Natural killer cell (primary cell): ENCODE measurements around the gene PDCD10. TPM values are rescaled to one million over a fixed set of nuclear protein-coding genes. Genes with fewer than 3 reads are reported as not detected.

Experiments used
- ATAC-seq, 3 donors: fragments of 150-1000 bp in 2 of 3; fragments of 200-7000 bp in 1 of 3; cut with Tn5 transposase; 1 replicate in 1 of 3; 2 replicates in 2 of 3; pipeline ENCODE4 v1.10.0; 2021; ENCODE audit warnings: mild to moderate bottlenecking in 2 of 3, moderate library complexity in 2 of 3
- DNase-seq, 2 donors: peaks; one replicate each; pipeline versions ENCODE4 v3.0.0 to v3.0.0-alpha.2; 2013 to 2021; ENCODE audit warnings: mixed read lengths in 1 of 2
- H3K27ac ChIP-seq: one replicate; pipeline ENCODE4 v1.5.1; 2013; ENCODE audit warnings: mild to moderate bottlenecking, low read length
- H3K27me3 ChIP-seq: one replicate; pipeline ENCODE4 v1.6.1; 2013; ENCODE audit warnings: low read length; ENCODE audit not compliant: control insufficient read depth, insufficient read depth
- H3K36me3 ChIP-seq: one replicate; pipeline ENCODE4 v1.6.1; 2013; ENCODE audit warnings: low read length; ENCODE audit not compliant: control insufficient read depth, insufficient read depth
- H3K4me1 ChIP-seq: one replicate; pipeline ENCODE4 v1.6.1; 2013; ENCODE audit warnings: low read length; ENCODE audit not compliant: control insufficient read depth, insufficient read depth
- H3K4me3 ChIP-seq: one replicate; pipeline ENCODE4 v1.5.1; 2013; ENCODE audit warnings: low read length
- H3K9me3 ChIP-seq: one replicate; pipeline ENCODE4 v1.6.1; 2013; ENCODE audit warnings: low read length; ENCODE audit not compliant: control insufficient read depth, insufficient read depth
- H3K27ac Mint-ChIP-seq, 2 donors: one replicate each; pipeline ENCODE4 v1.8.0; 2022; ENCODE audit warnings: mild to moderate bottlenecking in 2 of 2, mixed read lengths in 2 of 2, moderate library complexity in 1 of 2
- H3K27me3 Mint-ChIP-seq, 2 donors: one replicate each; pipeline ENCODE4 v1.8.0; 2022; ENCODE audit warnings: low read depth in 2 of 2, mixed read lengths in 2 of 2
- H3K36me3 Mint-ChIP-seq: one replicate; pipeline ENCODE4 v1.8.0; 2022; ENCODE audit warnings: mixed read lengths
- H3K4me1 Mint-ChIP-seq, 2 donors: one replicate each; pipeline ENCODE4 v1.8.0; 2022; ENCODE audit warnings: mixed read lengths in 2 of 2
- H3K4me3 Mint-ChIP-seq: one replicate; pipeline ENCODE4 v1.8.0; 2022; ENCODE audit warnings: mild to moderate bottlenecking, moderate library complexity, mixed read lengths
- H3K9me3 Mint-ChIP-seq, 2 donors: one replicate each; pipeline ENCODE4 v1.8.0; 2022; ENCODE audit warnings: mixed read lengths in 2 of 2
- WGBS: methylation state at CpG from one replicate; pipeline ENCODE4 v1.1.7; 2013; ENCODE audit warnings: missing lambda C conversion rate; ENCODE audit not compliant: insufficient coverage; 5-methylcytosine and 5-hydroxymethylcytosine counted together
- intact Hi-C: fragments of 100-400 bp; cut with micrococcal nuclease; formaldehyde crosslinking; loops from one replicate; pipeline ENCODE4 v1.14.2; 2022
- total RNA-seq, 4 donors: library from RNA; stranded (reverse); fragments of 120-200 nt in 1 of 4; gene quantifications; one replicate each; pipeline versions ENCODE4 v1.2.3 to v1.2.4, GENCODE V29; 2013 to 2022
- TF ChIP-seq, protein P1 (sequence below): fragments of 200-600 bp; IDR thresholded peaks from one replicate; pipeline ENCODE4 v1.8.0; 2022; ENCODE audit warnings: antibody characterized with exemption

The PDCD10 gene
- total RNA-seq, 3 donors from 2014 or later (not counting 1 experiment from before 2014, with no cell fraction given): 50.6 to 58.3 (median 50.8) TPM

DNA sequence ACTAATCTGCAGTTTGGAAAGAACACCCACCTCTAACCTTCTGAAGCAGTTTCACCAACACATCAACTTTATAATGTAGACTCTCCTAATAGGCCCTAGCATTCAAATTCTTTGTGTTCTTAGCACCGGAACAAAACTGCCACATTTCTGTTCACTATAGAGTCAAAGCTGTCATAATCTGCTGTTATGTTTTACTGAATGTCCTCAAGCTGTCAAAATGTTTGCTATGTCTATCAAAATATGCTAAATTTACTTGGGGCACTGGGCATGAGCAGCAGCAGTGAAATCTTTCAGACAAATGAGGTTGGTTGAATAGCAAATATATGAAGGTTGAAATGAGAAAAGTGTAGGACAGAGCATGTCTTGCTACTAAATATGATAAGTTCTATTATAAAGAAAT lies 82.9 kb downstream of the PDCD10 start:
- 81% methylated on average over 1 of the region's 1 CpG for WGBS
- H3K4me3 Mint-ChIP-seq: no peak overlapping the region
- H3K4me1 Mint-ChIP-seq: peaks cover 36 to 38% of the 10 kb centered on the region in 2 donors
- intact Hi-C loops: no loop called here
- TF ChIP-seq, protein P1, sequence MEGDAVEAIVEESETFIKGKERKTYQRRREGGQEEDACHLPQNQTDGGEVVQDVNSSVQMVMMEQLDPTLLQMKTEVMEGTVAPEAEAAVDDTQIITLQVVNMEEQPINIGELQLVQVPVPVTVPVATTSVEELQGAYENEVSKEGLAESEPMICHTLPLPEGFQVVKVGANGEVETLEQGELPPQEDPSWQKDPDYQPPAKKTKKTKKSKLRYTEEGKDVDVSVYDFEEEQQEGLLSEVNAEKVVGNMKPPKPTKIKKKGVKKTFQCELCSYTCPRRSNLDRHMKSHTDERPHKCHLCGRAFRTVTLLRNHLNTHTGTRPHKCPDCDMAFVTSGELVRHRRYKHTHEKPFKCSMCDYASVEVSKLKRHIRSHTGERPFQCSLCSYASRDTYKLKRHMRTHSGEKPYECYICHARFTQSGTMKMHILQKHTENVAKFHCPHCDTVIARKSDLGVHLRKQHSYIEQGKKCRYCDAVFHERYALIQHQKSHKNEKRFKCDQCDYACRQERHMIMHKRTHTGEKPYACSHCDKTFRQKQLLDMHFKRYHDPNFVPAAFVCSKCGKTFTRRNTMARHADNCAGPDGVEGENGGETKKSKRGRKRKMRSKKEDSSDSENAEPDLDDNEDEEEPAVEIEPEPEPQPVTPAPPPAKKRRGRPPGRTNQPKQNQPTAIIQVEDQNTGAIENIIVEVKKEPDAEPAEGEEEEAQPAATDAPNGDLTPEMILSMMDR: no peak
- DNase-seq (no peak), ATAC-seq (no peak)
- H3K9me3 Mint-ChIP-seq: peaks cover 0 to 2% of the 10 kb centered on the region in 2 donors
- Histone ChIP-seq H3K9me3 (no peaks in the 10 kb centered on the region), H3K4me3 (no peak overlapping the region), H3K27ac (no peak overlapping the region), H3K27me3 (no peaks in the 10 kb centered on the region), H3K36me3 (no peaks in the 10 kb centered on the region), H3K4me1 (peaks cover 3% of the 10 kb centered on the region)
- no peaks in the 10 kb centered on the region for H3K27me3 Mint-ChIP-seq
- no peaks in the 10 kb centered on the region for H3K36me3 Mint-ChIP-seq
- no peak overlapping the region for H3K27ac Mint-ChIP-seq

DNA sequence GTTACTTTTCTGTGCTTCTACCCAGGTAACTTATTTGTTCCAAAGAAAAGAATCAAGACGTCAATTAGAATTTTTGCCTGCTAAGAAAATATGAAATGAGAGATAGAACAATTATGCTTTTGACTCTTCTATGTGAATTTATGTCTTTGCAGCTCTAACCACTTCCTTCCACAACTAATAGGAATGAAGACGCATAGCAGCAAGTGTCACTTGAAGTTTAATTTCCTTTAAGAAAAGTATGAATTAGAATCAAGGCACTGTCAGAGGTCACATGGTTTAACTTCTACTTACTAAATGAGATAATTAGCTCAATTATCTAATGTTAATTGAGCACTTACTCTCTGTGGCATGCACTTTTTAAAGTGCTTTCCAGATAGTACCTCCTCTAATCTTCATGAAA lies 84.2 kb downstream of the PDCD10 start:
- Histone ChIP-seq H3K9me3 (no peaks in the 10 kb centered on the region), H3K4me1 (peaks cover 3% of the 10 kb centered on the region), H3K4me3 (no peak overlapping the region), H3K27ac (no peak overlapping the region), H3K36me3 (no peaks in the 10 kb centered on the region), H3K27me3 (no peaks in the 10 kb centered on the region)
- Mint-ChIP-seq H3K4me1 (peaks cover 36 to 38% of the 10 kb centered on the region in 2 donors), H3K27ac (peak overlapping the region; percentile 76 to 86), H3K4me3 (peak overlapping the region; percentile 63), H3K36me3 (no peaks in the 10 kb centered on the region), H3K9me3 (no peaks in the 10 kb centered on the region), H3K27me3 (no peaks in the 10 kb centered on the region)
- TF ChIP-seq, protein P1: no peak
- DNase-seq: no peak
- intact Hi-C loops: no loop called here
- WGBS: no CpG with 5 or more reads among the region's 2 CpGs
- ATAC-seq: peak; percentile 64 to 80 (median 68)

DNA sequence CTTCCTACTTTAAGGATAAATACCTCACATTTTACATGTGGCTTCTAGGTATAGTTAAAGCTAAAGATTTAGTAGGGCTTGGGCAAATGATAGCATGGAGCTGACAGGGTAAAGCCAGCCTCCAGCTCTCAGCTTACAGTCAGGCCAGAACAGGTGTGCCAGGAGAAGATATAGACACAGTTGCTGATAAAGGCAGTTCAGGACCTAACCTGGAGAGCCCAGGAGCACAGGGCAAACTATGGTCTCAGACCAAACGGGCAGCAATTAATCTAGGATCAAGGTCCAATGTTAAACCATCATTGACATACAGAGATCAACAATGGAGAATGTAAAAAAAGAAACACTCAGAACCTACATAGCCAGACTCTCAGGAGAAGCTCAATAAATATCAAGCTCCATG lies 84.9 kb downstream of the PDCD10 start:
- Mint-ChIP-seq H3K4me1 (peaks cover 36 to 38% of the 10 kb centered on the region in 2 donors), H3K4me3 (peak overlapping the region; percentile 63), H3K36me3 (no peaks in the 10 kb centered on the region), H3K27me3 (no peaks in the 10 kb centered on the region), H3K9me3 (no peaks in the 10 kb centered on the region), H3K27ac (peak overlapping the region; percentile 76 to 86)
- H3K9me3 ChIP-seq: no peaks in the 10 kb centered on the region
- H3K27me3 ChIP-seq: no peaks in the 10 kb centered on the region
- no peak for ATAC-seq
- no peak for DNase-seq
- TF ChIP-seq, protein P1: no peak
- no peak overlapping the region for H3K27ac ChIP-seq
- WGBS: 67% methylated on average over 1 of the region's 1 CpG
- peaks cover 3% of the 10 kb centered on the region for H3K4me1 ChIP-seq
- intact Hi-C loops: no loop called here
- no peak overlapping the region for H3K4me3 ChIP-seq
- H3K36me3 ChIP-seq: no peaks in the 10 kb centered on the region

DNA sequence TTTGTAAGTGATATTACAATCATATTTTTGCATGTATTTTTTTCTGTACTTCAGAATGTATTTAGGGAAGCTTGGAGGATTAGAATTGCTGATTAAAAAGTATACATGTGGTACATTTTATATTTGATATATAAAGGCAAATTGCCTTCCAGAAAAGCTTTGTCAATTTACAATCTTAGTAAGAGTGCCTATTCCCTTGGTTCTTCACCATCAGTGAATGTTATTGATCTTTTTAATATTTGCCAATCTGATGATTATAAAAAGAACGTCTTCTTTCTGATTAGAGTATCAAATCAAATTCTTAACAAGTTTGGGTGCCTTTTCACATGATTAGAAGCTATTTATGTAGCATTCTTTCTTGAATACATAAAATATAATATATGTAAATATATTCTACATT lies 90.1 kb downstream of the PDCD10 start:
- no peaks in the 10 kb centered on the region for H3K27me3 ChIP-seq
- H3K27ac ChIP-seq: no peak overlapping the region
- Mint-ChIP-seq H3K27me3 (peaks cover 3 to 8% of the 10 kb centered on the region in 2 donors), H3K27ac (no peak overlapping the region), H3K4me1 (peaks cover 2 to 9% of the 10 kb centered on the region in 2 donors), H3K9me3 (peaks cover 0 to 2% of the 10 kb centered on the region in 2 donors), H3K4me3 (no peak overlapping the region), H3K36me3 (no peaks in the 10 kb centered on the region)
- no CpG with 5 or more reads among the region's 1 CpG for WGBS
- intact Hi-C loops: no loop called here
- ATAC-seq (no peak), DNase-seq (no peak)
- peaks cover under 1% of the 10 kb centered on the region for H3K4me1 ChIP-seq
- no peak overlapping the region for H3K4me3 ChIP-seq
- H3K9me3 ChIP-seq: no peaks in the 10 kb centered on the region
- no peaks in the 10 kb centered on the region for H3K36me3 ChIP-seq
- TF ChIP-seq, protein P1: no peak
